HG03139 (cell line): ENCODE results near the gene IFT122.

Experiments
- ATAC-seq: cut with Tn5 transposase; IDR thresholded peaks from one replicate; pipeline ENCODE4 v1.9.1; 2021; ENCODE audit not compliant: unreplicated experiment

IFT122 gene

DNA sequence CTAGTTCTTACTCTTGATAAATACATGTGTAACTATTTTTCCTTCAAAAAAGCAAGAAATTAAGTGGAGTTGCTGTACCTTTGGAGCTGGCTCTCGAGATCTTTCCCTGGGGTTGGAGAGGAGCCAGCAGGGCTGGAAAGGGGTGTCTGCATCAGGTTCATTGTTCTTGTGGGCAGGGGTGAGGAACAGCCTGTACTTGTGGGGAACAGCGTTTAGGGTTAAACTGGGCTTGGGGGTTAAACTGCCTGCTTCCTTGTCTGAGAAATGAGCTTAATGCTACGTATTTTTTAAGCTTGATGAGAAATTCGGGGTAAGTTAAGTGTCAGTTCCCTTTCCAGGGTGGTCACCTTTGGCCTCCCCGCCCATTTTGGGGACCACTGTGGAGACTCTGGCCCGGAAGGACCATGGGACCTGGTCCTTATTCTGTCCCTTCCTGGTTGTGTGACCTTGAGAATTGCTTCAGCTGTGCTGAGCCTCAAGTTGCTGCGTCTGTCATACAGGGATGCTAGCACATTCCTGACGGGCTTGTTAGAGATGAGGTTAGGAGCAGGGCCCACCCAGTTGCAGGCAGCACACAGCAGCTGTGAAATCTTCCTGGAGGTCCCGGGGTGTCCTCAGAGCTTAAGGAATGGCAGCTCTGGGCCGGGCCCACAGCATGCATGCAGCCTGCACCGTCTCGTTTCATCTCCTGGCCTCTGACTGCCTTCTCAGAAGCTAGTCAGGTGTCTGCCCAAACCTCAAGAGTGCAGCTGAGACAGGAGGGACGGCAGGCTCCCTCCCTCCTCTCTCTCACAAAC is 114.5 kb downstream of the IFT122 start:
- ATAC-seq, result no peak

DNA sequence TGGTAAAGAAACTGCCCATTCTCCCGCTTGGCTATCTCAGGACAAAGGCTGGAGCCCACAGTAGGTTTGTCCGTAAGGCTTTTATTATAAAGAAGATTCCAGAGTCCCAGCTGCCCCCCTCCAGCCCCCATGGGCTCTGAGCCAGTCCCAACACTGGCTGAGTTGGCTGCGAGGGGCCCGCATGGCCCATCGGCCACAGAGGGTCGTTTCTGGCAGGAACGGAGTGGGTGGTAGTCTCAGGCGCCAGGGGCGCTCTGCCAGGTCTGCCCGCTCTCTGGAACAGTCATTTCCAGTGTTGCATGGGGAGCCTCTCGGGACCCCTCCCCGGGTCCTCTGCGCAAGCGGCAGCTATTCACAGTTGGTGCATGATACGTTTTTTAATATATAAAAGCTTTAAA is 115.1 kb downstream of the IFT122 start:
- ATAC-seq, result no peak

DNA sequence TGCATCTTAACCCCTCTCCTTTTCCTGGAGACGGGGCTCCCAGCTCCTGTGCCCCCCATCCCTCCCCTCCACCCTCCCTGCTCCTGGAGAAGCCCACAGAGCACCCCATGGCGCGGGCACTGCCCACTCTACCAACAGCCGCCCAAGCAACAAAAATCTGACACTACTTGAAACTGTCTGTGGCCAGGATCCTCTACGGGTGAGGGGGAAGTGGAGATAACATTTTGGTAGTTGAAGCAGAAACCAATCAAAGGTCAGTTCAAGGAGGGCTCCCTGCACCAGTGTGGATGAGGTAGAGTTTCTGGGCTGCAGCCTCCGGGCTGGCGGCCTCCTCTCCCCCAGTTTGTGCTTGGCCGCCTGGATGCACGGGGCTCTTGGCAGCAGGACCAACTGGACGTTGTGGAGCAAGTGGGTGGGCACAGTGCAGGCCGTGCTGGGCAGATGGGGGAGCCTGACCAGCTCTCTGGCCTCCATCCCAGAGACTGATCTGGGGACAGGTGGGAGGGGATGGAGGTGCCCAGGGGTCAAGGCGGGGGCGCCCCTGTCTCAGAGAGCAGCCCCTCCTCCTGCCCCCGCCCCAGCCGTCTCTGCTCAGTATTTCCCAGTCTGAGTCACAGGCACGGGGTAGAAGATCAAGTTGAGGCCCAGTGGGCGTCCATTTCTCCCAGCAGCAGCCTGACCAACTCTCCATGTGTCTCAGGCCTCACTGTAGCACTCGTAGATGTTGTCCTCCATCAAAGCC is 115.8 kb downstream of the IFT122 start:
- ATAC-seq, result no peak

DNA sequence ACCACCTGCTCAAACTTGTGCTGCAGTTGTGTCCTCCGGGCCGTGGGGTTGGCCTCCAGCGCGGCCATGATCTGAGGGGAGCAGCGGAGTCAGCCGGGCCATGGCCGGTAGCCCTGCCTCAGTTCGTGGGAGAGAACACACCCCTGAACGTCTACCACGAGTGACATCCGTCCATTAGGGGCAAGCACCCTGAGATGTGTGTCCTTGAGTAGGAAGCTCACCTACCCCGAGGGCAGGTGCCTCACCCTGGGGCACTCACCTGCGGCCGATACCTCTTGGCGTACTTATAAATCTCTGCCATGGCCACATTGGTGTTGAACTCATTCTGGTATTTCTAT is 116.3 kb downstream of the IFT122 start:
- no peak for ATAC-seq

DNA sequence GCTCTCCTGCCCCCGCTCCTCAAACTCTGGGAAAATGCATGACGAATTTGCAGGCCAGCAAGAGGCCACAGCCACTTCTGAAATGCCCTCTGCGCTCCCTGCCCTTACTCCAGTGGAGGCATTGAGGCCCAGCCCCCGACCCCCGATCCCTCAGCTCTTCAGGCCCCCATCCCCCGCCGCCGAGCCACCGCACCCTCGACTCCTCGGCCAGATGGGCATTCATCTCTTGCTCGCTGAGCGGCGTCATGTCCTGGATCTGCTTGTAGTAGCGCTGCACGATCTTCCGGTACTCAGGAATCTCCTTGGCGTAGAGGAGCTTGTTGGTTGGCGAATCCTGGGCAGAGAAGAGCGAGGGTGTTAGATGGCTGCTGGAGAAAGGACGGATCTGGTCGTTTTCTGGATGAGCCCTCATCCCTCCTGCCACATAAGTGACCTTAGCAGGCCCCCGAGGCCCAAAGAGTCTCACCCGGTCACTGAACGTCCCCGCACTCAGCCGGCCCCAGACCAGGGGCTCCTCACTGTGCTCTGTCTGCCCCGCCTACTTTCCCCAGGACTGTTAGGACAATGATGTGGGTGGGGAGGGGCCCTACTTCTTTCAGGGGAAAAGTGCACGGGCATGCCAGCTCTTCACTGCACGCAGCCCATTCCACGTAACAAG is 117.0 kb downstream of the IFT122 start:
- no peak for ATAC-seq

DNA sequence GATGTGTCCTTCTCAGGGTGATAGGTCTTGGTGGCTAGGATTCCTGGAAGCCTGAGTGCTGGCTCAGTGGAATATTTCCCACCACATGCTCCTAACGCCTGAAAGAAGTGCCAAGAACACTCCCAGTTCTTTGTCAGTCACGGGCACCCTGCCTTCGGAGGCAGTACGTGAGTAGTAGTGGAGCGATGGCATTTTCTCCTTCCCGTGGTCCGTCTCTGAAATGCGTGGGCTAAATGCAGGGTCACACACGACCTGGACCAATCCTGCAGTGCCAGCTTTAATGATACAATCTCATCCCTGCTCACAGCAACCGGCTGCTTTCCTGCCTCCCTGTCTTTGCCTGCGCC is 117.5 kb downstream of the IFT122 start:
- no peak for ATAC-seq

DNA sequence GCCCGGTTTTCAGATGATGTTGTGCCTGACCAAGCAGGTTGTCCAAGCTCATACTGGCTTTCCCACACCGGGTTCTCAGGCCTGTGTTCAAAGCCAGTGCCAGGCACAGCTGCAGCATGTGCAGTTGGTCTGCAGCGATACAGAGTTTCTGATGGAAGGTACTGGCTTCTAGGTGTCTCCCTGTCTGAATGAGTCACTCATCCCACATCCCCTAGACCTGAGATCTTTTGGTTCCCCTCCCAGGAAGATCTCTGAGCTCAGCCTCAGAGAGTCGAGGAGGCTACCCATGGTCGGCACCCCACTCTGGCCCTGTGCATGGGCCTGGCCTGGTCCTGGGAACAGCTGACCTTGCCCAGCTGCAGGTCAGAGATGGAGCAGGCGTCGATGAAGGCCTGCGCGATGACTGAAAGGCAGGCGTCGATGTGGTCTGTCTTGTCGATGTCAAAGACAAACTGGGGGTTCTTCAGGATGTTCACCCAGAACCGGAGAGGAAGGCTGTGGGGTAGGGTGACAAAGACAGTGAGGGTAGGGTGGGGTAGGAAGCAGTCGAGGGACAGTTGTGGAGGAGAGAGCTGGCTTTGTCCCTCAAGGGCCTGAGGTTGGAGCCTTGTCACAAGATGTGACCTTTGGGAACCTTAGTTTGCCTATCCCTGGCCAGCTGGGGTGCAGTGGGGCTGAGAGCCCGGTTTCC is 118.2 kb downstream of the IFT122 start:
- ATAC-seq, result no peak

DNA sequence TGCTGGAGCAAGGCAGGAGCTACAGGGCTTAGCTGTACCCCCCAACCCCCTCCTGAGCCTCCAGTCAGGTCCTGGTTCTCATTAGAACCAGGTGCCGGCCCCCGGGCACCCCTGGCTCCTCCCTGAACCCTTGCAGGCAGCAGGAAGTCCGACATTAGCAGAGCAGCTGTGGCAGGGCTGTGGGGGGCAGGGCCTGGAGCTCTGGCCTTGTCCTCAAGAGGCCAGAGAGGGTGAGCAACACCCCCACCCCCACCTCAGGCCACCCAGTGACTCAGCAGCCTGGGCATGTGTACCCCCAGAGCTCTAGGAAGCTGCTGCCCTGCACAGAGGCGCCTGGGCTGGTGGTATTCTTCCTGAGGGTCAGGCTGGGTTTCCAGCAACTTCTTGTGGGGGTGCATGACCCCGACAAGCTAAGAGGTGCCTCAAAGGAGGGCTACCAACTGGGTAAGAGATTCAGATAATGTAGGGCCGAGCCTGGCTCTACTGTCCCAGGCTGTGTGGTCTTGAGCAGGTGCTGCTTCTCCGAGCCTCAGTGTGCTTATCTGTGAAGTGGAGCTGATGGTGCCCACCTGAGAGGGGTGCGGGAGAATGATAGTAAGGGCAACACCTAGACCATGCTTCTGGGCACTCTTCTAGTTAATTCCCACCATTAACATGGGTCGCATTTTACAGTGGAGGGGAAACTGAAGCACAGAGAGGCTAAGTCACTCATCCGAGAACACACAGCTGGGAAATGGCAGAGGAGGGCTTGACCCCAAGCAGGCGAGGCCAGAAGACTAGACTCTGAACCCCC is 118.9 kb downstream of the IFT122 start:
- no peak for ATAC-seq

DNA sequence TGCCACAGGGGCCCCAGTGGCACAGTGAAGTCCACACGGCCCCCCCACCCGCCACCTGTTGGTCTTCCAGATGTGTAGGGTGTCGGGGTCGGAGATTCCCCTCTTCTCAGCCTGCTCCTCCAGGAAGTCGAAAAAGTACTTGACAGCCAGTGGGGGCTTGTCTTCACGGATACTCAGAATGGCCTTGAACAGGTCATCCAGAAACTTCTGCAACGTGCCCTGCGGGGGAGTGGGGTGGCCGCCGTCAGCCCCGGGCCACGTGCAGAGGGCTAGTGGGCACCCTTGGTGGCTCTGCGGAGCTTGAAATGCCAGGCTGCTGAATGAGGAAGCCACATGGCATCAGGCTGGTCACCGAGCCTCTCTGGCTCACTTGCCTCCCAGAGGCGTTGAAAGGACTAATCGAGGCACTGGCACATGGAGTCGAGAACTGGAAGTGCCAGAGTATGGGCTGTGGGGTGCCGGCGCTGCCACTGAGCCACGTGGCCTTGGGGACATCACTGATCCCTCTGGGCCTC is 119.6 kb downstream of the IFT122 start:
- ATAC-seq, result no peak

DNA sequence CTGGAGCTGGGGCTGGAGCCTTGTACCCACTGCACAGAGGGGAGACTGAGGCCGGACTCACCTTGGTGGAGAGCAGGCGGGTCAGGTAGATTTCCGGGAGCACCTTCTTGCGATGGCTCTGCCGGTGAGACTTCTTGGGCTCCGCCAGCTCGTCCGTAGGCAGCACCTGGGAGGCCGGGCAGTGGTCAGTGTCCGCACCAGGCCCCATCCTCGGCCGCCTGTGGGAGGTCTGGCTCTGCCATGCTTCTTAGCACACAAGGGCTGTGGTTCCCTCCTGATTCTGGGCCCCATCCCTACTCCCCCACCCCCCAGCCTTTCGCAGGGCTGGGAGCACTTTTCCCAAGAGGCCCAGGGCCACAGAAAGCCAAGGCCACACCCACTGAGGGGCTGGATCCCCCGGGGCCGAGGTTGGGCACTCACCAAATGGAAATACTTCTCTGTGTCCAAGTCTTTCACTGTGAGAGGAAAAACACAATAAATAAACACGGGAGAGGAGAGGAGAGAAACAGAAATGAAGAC is 120.3 kb downstream of the IFT122 start:
- ATAC-seq, result no peak

DNA sequence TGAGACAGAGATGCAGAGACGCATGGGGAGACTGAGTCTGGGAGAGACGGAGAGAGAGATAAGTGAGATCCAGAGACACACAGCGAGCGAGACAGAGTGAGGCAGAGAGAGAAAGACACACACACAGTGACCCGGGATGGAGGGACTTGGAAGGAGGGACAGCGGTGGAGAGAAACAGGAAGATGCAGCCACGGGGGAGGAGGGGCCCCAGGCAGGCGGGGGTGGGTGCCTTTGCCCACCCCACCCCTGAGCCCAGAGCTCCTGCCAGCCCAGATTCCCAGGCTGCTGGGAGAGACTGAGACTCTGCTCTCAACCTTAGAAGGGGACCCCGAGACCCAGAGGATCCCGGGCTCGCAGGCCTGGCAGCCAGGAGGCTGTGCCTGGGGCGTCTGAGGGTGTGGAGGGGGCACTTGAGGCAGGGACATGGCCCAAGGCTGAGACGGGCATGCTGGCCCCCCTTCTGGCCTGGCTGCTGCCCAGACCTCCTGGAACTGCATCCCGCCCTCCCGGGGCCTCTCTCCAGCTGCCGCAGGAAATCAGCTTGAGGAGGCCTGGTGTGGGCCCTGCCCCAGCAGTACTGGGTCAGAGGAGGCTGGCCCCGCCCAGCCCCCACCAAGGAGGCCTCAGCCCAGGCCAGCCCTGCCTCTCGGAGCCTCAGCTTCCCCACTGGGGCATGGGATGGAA is 121.0 kb downstream of the IFT122 start:
- no peak for ATAC-seq

DNA sequence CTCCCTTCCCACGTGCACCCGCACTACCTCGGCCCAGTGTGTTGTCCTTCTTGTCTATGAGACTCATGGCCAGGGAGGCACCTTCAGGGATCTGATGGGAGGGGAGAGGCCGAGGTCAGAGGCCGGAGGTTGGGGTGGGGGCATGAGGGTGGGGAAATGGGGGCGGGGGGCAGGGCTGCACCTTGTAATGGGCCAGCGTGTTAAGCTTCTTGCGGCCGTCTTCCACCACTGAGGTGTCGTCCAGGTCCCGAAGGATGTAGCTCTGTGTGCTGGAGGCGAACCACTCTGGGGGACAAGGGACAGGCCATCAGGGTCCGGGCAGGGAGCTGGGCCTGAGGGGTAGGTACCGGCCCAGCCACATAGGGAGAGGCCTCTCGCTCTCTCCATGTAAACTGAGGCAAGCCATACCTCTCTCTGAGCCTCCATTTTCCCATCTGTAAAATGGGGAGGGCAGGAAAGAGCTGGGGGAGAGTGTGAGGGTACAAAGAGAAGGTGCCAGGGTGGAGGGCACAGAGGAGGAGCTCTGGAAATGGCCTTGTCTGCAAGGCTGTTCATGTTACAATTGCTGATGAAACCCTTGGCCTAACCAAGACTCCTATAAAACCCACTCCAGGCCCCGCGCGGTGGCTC is 121.7 kb downstream of the IFT122 start:
- ATAC-seq, result no peak

DNA sequence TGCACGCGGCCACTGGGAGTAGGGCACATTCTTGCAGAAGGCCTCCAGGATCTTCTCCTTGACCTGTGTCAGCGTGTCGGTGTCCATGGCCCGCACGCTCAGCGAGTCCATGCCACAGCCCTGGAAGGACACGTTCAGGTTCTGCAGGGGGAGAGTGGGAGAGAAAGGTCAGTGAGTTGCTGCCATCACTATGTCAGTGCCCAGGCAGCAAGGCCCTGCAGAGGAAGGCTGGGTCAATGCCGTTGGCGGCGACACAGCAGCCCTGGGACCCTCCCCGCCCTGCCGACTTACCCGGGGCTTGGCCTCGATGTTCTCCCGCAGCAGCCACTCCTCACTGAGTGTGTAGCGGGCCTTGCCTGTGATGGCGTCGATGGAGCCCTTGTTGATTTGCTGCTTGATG is 122.8 kb downstream of the IFT122 start:
- no peak for ATAC-seq

DNA sequence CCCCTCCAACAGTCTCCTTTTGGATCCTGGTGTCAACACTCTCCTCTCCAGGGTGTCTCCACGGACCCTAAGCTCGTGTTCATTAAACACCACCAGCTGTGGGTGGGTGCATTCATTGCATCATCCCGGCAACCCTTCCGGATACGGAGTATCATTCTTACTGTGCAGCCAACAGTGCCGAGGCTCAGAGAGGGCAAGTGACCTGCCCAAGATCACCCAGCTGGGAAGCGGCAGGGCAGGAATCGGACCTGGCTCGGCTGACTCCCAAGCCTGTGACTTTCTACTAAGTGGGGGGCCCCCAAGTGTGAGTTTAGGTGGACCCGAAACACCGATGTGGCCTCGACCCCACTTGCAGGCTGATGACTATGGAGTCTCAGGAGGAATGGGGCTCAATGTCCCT is 123.3 kb downstream of the IFT122 start:
- no peak for ATAC-seq

DNA sequence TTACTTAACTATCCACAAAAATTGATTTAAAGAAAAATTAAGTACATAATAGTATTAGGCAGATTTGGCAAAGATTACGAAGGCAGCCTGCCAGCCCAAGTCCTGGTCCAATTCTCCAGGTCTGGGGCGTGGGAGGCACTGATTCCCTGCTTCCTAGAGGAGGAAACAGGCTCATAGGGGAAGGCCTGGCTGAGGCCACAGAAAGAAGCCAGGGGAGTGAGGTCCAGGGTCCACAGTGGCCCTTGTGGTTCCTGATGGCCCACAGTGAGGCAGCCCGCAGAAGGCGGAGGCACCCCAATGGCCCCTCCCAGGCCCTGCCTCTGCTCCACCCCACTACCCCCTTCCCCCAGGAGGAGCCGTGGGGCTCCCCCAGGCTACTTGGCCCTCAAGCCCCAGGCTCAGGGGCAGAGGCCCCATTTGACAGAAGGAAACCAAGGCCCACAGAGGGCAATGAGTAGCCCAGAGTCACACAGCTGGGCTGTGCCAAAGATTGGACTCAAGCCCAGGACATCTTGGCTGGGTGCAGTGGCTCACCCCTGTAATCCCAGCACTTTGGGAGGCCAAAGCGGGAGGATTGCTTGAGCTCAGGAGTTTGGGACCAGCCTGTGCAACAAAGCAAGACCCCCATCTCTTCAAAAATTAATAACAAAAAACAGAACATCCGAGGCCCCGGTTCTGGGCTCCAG is 124.0 kb downstream of the IFT122 start:
- no peak for ATAC-seq

DNA sequence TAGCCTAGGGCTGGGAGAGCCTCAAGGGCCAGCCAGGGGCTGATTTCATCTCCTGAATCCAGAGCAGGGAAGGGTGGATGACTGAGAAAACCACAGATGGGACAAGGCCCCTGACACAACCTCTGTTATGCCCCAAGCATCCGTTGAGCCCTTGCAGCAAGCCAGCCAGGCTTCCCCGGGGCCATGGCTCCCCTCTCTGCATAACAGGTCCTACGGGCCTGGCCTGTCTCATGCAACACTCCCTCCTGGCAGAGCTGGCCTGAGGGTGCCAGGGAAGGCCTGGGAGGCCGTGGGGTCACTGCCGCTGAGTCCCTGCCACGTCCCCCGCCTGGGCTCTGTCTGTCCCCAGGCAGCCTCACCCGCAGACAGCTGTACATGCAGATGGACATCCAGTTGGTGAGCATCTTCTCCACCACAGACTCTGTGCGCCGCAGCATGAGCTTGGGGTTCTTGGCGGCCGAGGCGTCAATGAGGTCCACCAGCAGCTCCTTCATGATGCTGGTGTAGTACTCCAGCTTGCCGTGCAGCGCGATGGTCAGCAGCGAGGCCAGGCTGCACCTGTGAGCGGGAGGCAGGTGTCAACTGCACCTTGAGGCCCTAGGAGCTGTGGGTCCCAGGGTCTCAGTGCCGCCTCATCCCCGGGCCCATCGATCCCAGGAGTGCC is 125.1 kb downstream of the IFT122 start:
- ATAC-seq, result no peak

DNA sequence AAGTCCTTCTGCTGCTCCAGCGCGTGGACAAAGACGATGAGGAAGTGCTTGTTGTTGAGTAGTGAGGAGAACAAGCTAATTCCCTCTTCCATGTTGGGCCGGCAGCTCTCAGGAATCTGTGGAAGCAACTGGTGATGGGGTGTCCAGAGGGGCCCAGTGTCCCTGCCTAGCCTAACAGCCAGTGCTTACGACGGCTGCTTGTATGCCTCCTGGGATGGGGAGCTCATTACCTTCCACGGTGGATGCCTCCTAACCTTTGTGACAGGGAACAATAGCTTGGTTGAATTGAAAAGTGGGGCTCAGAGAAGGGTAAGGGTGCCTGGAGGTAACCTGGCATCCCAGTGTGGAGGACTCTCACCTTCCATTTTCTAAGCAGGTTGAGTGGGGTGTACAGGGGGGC is 125.9 kb downstream of the IFT122 start:
- ATAC-seq, result no peak

DNA sequence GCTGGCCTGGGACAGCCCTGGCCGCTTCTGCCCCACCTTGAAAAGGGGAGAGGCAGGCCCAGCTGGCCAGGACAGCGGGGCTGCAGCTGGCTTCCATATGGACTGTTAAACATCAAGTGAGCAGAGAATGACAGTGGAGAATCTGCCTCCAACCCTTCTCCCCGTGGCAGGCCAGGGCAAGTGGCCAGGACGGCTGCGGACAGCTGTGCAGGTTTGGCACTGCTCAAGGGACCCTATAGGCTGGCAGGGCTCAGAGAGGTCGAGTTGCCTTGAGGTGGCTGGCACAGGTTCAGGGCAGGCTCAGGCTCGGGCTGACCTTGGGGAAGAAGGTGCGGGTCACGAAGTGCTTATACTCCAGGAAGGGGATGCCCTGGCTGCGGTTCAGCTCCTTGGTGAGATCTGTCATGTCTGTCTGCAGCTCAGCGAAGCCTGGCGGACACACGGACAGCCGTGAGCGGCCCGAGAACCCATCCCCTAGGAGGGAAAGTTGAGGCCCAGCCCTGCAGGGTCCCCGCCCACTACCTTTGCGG is 127.2 kb downstream of the IFT122 start:
- no peak for ATAC-seq
